Liver (tissue), 9 donors: Measurements from ENCODE around the gene STUM. TPM values are rescaled to one million over a fixed set of nuclear protein-coding genes. Genes with fewer than 3 reads are reported as not detected.

Experiments used
- DNase-seq: peaks from one replicate; pipeline ENCODE4 v3.0.0-alpha.2; 2017; ENCODE audit warnings: low spot score
- H3K27ac ChIP-seq, 2 donors: one replicate each; pipeline ENCODE4 v1.7.0; 2013; ENCODE audit warnings: inconsistent platforms in 2 of 2, low read length in 2 of 2, control low read depth in 1 of 2, low read depth in 1 of 2, mild to moderate bottlenecking in 1 of 2
- H3K27me3 ChIP-seq, 4 donors: one replicate each; pipeline versions ENCODE4 v1.6.1 to v1.7.0; 2013; ENCODE audit warnings: low read length in 3 of 4, inconsistent platforms in 1 of 4, mild to moderate bottlenecking in 1 of 4, moderate library complexity in 1 of 4; ENCODE audit not compliant: control insufficient read depth in 4 of 4, insufficient read depth in 4 of 4
- H3K36me3 ChIP-seq, 4 donors: one replicate each; pipeline versions ENCODE4 v1.6.1 to v1.7.0; 2013; ENCODE audit warnings: low read length in 3 of 4, mild to moderate bottlenecking in 3 of 4, low read depth in 1 of 4, moderate library complexity in 1 of 4; ENCODE audit not compliant: control insufficient read depth in 4 of 4, insufficient read depth in 3 of 4
- H3K4me1 ChIP-seq, 4 donors: one replicate each; pipeline versions ENCODE4 v1.6.1 to v1.7.0; 2013; ENCODE audit warnings: low read length in 3 of 4, mild to moderate bottlenecking in 3 of 4, moderate library complexity in 1 of 4; ENCODE audit not compliant: control insufficient read depth in 4 of 4, insufficient read depth in 4 of 4
- H3K4me3 ChIP-seq, 3 donors: one replicate each; pipeline versions ENCODE4 v1.6.1 to v1.7.0; 2013; ENCODE audit warnings: low read length in 3 of 3, control low read depth in 1 of 3, low read depth in 1 of 3, mild to moderate bottlenecking in 1 of 3
- H3K9ac ChIP-seq, 2 donors: one replicate each; pipeline ENCODE4 v1.7.0; 2013; ENCODE audit warnings: low read length in 2 of 2, mild to moderate bottlenecking in 2 of 2, moderate library complexity in 2 of 2, control low read depth in 1 of 2, low read depth in 1 of 2
- H3K9me3 ChIP-seq, 4 donors: one replicate each; pipeline versions ENCODE4 v1.6.1 to v1.7.0; 2013; ENCODE audit warnings: low read length in 3 of 4; ENCODE audit not compliant: control insufficient read depth in 4 of 4
- EGR1 ChIP-seq, 2 donors: IDR thresholded peaks; 2 replicates each; pipeline ENCODE4 v1.6.1; 2016 to 2018; ENCODE audit warnings: antibody characterized with exemption in 2 of 2, low read depth in 2 of 2
- FOXA1 ChIP-seq: IDR thresholded peaks from 2 replicates; pipeline ENCODE4 v1.6.1; 2016; ENCODE audit warnings: antibody characterized with exemption
- FOXA2 ChIP-seq: IDR thresholded peaks from 2 replicates; pipeline ENCODE4 v1.6.1; 2016; ENCODE audit warnings: antibody characterized with exemption
- GABPA ChIP-seq, 2 donors: IDR thresholded peaks in 1 of 2; conservative IDR thresholded peaks in 1 of 2; 2 replicates each; pipeline ENCODE4 v1.6.1; 2016; ENCODE audit warnings: antibody characterized with exemption in 2 of 2, mild to moderate bottlenecking in 1 of 2, moderate library complexity in 1 of 2
- HNF4A ChIP-seq, 2 donors: conservative IDR thresholded peaks; 2 replicates each; pipeline ENCODE4 v1.6.1; 2016; ENCODE audit warnings: antibody characterized with exemption in 2 of 2, mild to moderate bottlenecking in 2 of 2
- HNF4G ChIP-seq: IDR thresholded peaks from 2 replicates; pipeline ENCODE4 v1.6.1; 2016; ENCODE audit warnings: antibody characterized with exemption
- JUND ChIP-seq, 2 donors: IDR thresholded peaks; 2 replicates each; pipeline ENCODE4 v1.6.1; 2016; ENCODE audit warnings: antibody characterized with exemption in 2 of 2
- NR2F2 ChIP-seq: IDR thresholded peaks from 2 replicates; pipeline ENCODE4 v1.6.1; 2016; ENCODE audit warnings: antibody characterized with exemption
- RAD21 ChIP-seq, 2 donors: IDR thresholded peaks; 2 replicates each; pipeline ENCODE4 v1.6.1; 2016; ENCODE audit warnings: antibody characterized with exemption in 2 of 2, mild to moderate bottlenecking in 2 of 2
- RXRA ChIP-seq, 2 donors: IDR thresholded peaks; 2 replicates each; pipeline ENCODE4 v1.6.1; 2017 to 2018; ENCODE audit warnings: antibody characterized with exemption in 2 of 2, mild to moderate bottlenecking in 1 of 2
- SP1 ChIP-seq: IDR thresholded peaks from 2 replicates; pipeline ENCODE4 v1.6.1; 2018; ENCODE audit warnings: antibody characterized with exemption, mild to moderate bottlenecking
- TAF1 ChIP-seq: conservative IDR thresholded peaks from 2 replicates; pipeline ENCODE4 v1.6.1; 2016; ENCODE audit warnings: antibody characterized with exemption, mild to moderate bottlenecking
- YY1 ChIP-seq: IDR thresholded peaks from 2 replicates; pipeline ENCODE4 v1.6.1; 2016; ENCODE audit warnings: antibody characterized with exemption, mild to moderate bottlenecking
- WGBS: extraction: QIAGEN DNeasy Blood & Tissue Kit; methylation state at CpG from one replicate; pipeline ENCODE4 v1.1.7; 2013; 5-methylcytosine and 5-hydroxymethylcytosine counted together
- polyA plus RNA-seq, 2 donors: library from polyadenylated mRNA; stranded (reverse) in 1 of 2; unstranded in 1 of 2; fragments of 200-250 nt in 1 of 2; fragments of >200 nt in 1 of 2; fragmentation: Nextera tagmentation in 1 of 2; extraction: Ambion mirVana in 1 of 2; gene quantifications; one replicate each; pipeline versions ENCODE4 v1.2.1 to v1.2.3, GENCODE V29; 2013 to 2015
- total RNA-seq, 2 donors: library from RNA; depleted of rRNA; stranded (reverse); fragments of >200 nt; gene quantifications; one replicate each; pipeline ENCODE4 v1.2.3, GENCODE V29; 2014
- TF ChIP-seq, protein P1 (sequence below): IDR thresholded peaks from 2 replicates; pipeline ENCODE4 v1.6.1; 2016; ENCODE audit warnings: antibody characterized with exemption
- TF ChIP-seq, protein P2 (sequence below): IDR thresholded peaks from 2 replicates; pipeline ENCODE4 v1.6.1; 2016; ENCODE audit warnings: antibody characterized with exemption, mild to moderate bottlenecking
- TF ChIP-seq, protein P3 (sequence below): IDR thresholded peaks from 2 replicates; pipeline ENCODE4 v1.6.1; 2016; ENCODE audit warnings: antibody characterized with exemption
- TF ChIP-seq, protein P4 (sequence below): IDR thresholded peaks from 2 replicates; pipeline ENCODE4 v1.6.1; 2016; ENCODE audit warnings: antibody characterized with exemption
- TF ChIP-seq, protein P5 (sequence below): fragments of 150-350 bp; IDR thresholded peaks from 2 replicates; pipeline ENCODE4 v1.5.1; 2017; ENCODE audit warnings: improper control_type of control experiment, low read depth, low read length; ENCODE audit not compliant: missing input control
- donor health status: healthy.
- donor health status: healthy.
- donor health status: healthy.
- donor health status: healthy.
- donor health status: healthy.

The STUM gene
- total and polyA plus RNA-seq, 4 donors = 0.03 to 0.14 (median 0.07) TPM

DNA sequence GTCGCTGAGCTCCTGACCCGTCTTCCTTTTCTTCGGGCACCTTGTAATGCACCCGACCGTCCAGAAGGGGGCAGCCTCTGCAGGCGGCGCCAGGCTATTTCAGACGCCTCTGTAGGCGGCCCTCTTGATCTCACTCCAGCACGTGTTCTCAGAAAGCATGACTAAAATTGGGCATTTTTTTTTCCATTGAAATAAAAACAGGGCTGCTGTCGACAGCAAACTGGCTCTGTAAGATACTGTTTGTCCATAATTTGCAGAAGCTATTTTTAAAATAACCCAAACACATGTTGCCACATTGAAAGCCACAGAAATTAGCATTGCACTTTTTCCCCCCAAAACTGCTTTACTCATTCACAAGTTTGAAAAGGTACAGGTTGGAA lies 78.0 kb downstream of the STUM start (continued):
- no peak for TF ChIP-seq EGR1 (IDR thresholded peaks at IDR 0.05; ENCODE audit: low read depth in 2 of 2)
- TF ChIP-seq HNF4G = no peak

DNA sequence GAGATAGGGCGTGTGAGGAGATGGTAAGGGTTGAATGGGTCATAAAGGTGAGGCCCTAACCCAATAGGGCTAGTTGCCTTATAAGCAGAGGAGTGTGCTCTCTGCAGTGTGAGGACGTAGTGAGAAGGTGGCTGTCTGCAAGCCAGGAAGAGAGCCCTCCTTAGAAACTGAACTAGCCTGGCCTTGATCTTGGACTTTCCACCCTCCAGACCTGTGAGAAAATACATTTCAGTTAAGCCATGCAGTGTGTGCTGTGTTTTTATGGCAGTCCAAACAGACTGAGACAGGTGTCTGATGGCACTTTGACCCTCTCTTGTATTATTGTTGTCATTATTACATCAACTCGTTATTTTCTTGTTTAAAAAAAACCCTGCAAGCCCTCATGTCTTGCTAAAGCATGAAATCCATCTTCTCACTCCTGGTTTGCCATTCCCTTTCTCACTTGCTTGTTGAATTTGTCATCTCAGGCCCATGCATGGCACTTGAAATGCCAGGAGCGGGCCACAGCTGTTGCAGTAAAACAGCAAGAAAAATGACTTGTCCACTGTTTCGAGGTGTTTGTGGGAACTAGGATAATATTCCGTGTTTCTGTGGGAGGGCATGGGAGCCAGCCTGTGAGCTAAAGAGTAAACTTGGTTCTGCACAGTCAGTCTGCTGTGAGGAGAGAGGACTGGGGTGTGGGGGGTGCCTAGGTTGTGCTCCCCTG lies 78.6 kb downstream of the STUM start:
- peaks cover 0 to 2% (median 1%) of the 10 kb centered on the region in 4 donors for H3K9me3 ChIP-seq
- H3K36me3 ChIP-seq = no peaks in the 10 kb centered on the region
- H3K4me1 ChIP-seq = peaks cover 0 to 2% (median 2%) of the 10 kb centered on the region in 4 donors
- H3K27ac ChIP-seq = no peak overlapping the region
- H3K27me3 ChIP-seq = no peaks in the 10 kb centered on the region
- DNase-seq = no peak
- 72% methylated on average over 6 of the region's 6 CpGs for whole genome bisulfite sequencing
- H3K4me3 ChIP-seq = no peak overlapping the region
- TF ChIP-seq, protein P1, sequence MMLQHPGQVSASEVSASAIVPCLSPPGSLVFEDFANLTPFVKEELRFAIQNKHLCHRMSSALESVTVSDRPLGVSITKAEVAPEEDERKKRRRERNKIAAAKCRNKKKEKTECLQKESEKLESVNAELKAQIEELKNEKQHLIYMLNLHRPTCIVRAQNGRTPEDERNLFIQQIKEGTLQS = no peak
- TF ChIP-seq FOXA1 = no peak
- TF ChIP-seq SP1 = no peak
- TF ChIP-seq JUND (IDR thresholded peaks at IDR 0.05) = no peak
- TF ChIP-seq FOXA2 = no peak
- no peak for TF ChIP-seq TAF1
- no peak for TF ChIP-seq GABPA (IDR thresholded peaks at IDR 0.05 in 1 of 2, conservative IDR thresholded peaks at IDR 0.05 in 1 of 2)
- TF ChIP-seq YY1 = no peak
- TF ChIP-seq EGR1 (IDR thresholded peaks at IDR 0.05; ENCODE audit: low read depth in 2 of 2) = no peak
- TF ChIP-seq, protein P2, sequence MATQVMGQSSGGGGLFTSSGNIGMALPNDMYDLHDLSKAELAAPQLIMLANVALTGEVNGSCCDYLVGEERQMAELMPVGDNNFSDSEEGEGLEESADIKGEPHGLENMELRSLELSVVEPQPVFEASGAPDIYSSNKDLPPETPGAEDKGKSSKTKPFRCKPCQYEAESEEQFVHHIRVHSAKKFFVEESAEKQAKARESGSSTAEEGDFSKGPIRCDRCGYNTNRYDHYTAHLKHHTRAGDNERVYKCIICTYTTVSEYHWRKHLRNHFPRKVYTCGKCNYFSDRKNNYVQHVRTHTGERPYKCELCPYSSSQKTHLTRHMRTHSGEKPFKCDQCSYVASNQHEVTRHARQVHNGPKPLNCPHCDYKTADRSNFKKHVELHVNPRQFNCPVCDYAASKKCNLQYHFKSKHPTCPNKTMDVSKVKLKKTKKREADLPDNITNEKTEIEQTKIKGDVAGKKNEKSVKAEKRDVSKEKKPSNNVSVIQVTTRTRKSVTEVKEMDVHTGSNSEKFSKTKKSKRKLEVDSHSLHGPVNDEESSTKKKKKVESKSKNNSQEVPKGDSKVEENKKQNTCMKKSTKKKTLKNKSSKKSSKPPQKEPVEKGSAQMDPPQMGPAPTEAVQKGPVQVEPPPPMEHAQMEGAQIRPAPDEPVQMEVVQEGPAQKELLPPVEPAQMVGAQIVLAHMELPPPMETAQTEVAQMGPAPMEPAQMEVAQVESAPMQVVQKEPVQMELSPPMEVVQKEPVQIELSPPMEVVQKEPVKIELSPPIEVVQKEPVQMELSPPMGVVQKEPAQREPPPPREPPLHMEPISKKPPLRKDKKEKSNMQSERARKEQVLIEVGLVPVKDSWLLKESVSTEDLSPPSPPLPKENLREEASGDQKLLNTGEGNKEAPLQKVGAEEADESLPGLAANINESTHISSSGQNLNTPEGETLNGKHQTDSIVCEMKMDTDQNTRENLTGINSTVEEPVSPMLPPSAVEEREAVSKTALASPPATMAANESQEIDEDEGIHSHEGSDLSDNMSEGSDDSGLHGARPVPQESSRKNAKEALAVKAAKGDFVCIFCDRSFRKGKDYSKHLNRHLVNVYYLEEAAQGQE = no peak
- TF ChIP-seq RXRA (IDR thresholded peaks at IDR 0.05) = no peak
- TF ChIP-seq, protein P3, sequence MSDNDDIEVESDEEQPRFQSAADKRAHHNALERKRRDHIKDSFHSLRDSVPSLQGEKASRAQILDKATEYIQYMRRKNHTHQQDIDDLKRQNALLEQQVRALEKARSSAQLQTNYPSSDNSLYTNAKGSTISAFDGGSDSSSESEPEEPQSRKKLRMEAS = no peak
- no peak for TF ChIP-seq HNF4G
- TF ChIP-seq, protein P4, sequence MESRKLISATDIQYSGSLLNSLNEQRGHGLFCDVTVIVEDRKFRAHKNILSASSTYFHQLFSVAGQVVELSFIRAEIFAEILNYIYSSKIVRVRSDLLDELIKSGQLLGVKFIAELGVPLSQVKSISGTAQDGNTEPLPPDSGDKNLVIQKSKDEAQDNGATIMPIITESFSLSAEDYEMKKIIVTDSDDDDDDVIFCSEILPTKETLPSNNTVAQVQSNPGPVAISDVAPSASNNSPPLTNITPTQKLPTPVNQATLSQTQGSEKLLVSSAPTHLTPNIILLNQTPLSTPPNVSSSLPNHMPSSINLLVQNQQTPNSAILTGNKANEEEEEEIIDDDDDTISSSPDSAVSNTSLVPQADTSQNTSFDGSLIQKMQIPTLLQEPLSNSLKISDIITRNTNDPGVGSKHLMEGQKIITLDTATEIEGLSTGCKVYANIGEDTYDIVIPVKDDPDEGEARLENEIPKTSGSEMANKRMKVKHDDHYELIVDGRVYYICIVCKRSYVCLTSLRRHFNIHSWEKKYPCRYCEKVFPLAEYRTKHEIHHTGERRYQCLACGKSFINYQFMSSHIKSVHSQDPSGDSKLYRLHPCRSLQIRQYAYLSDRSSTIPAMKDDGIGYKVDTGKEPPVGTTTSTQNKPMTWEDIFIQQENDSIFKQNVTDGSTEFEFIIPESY = no peak
- no peak for TF ChIP-seq HNF4A (conservative IDR thresholded peaks at IDR 0.05)
- TF ChIP-seq, protein P5, sequence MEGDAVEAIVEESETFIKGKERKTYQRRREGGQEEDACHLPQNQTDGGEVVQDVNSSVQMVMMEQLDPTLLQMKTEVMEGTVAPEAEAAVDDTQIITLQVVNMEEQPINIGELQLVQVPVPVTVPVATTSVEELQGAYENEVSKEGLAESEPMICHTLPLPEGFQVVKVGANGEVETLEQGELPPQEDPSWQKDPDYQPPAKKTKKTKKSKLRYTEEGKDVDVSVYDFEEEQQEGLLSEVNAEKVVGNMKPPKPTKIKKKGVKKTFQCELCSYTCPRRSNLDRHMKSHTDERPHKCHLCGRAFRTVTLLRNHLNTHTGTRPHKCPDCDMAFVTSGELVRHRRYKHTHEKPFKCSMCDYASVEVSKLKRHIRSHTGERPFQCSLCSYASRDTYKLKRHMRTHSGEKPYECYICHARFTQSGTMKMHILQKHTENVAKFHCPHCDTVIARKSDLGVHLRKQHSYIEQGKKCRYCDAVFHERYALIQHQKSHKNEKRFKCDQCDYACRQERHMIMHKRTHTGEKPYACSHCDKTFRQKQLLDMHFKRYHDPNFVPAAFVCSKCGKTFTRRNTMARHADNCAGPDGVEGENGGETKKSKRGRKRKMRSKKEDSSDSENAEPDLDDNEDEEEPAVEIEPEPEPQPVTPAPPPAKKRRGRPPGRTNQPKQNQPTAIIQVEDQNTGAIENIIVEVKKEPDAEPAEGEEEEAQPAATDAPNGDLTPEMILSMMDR = no peak
- no peak for TF ChIP-seq NR2F2
- no peak for TF ChIP-seq RAD21 (IDR thresholded peaks at IDR 0.05)
- H3K9ac ChIP-seq = no peak overlapping the region
